ENCODE data around the gene IDS. TPM values are rescaled to one million over a fixed set of nuclear protein-coding genes. Genes with fewer than 3 reads are reported as not detected.

The IDS gene
- total and polyA plus RNA-seq, 2 of the 8 experiments (the other 6 are each of a cell fraction or from before 2014, with no cell fraction given) = 19.9 to 20.7 TPM

DNA sequence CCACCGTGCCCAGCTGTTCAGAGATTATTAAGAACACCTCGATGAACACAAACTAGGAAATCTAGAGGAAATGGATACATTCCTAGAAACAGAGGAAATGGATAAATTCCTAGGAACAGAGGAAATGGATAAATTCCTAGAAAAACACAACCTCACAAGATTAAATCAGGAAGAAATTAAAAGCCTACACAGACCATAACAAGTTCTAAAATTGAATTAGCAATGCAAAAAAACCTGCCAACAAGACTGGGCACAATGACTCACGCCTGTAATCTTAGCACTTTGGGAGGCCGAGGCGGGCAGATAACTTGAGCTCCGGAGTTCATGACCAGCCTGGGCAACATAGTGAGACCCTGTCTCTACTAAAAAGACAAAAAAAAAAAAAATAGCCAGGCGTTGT, 13.1 kb upstream of the IDS start:
- 82% methylated on average over 5 of the region's 7 CpGs; no CpG with 5 or more reads in 1 of the 2 experiments for WGBS, 2 experiments (ENCODE audit: extremely low coverage in 1 of 2, insufficient coverage in 1 of 2, insufficient read length in 1 of 2, insufficient replicate concordance in 2 of 2, low coverage in 1 of 2, low lambda C conversion rate in 2 of 2, missing lambda C conversion rate in 1 of 2)

More for the DNA sequence above, 13.1 kb upstream of the IDS start:
- Histone ChIP-seq H3K23ac (ENCODE audit: insufficient read length) (no peak overlapping the region), H4K91ac (replicated peaks; ENCODE audit: insufficient read length, low read length) (no peak overlapping the region), H4K5ac (ENCODE audit: insufficient read length, low read depth, low read length) (no peak overlapping the region), H3K9me3 (ENCODE audit: insufficient read depth in 2 of 2, low read depth in 1 of 2, low read length in 1 of 2) (no peaks in the 10 kb centered on the region), H3K18ac (ENCODE audit: extremely low read depth, low read length) (no peak overlapping the region), H3K79me1 (ENCODE audit: low read depth, low read length) (no peaks in the 10 kb centered on the region), H2BK5ac (ENCODE audit: low read depth, low read length) (no peak overlapping the region), H3K4me1 (replicated peaks in 1 of 4; ENCODE audit: control insufficient read depth in 3 of 4, insufficient read depth in 4 of 4, low read length in 3 of 4) (peaks cover 0 to 2% (median 0%) of the 10 kb centered on the region in 4 experiments; a peak in 2 of 7 replicates), H3K27ac (ENCODE audit: low read depth, low read length) (no peak overlapping the region), H3K4me2 (ENCODE audit: insufficient read depth in 1 of 2, low read depth in 2 of 2, low read length in 2 of 2) (no peak overlapping the region), H3K36me3 (ENCODE audit: control insufficient read depth in 2 of 4, insufficient read depth in 4 of 4, low read length in 3 of 4) (no peaks in the 10 kb centered on the region), H2BK120ac (replicated peaks; ENCODE audit: low read depth, low read length) (no peak overlapping the region), H4K8ac (ENCODE audit: extremely low read depth, insufficient read depth, low read length) (no peak overlapping the region), H2BK20ac (ENCODE audit: low read length) (no peak overlapping the region), H3K4me3 (ENCODE audit: extremely low read depth in 1 of 4, insufficient read depth in 2 of 4, low read depth in 3 of 4, low read length in 4 of 4) (no peak overlapping the region), H3K9ac (replicated peaks in 1 of 4; ENCODE audit: extremely low read depth in 1 of 4, low read depth in 3 of 4, low read length in 3 of 4) (no peak overlapping the region), H3K4ac (replicated peaks; ENCODE audit: insufficient read length, low read depth, low read length) (no peak overlapping the region), H3K79me2 (ENCODE audit: control insufficient read depth in 1 of 2, insufficient read depth in 2 of 2, low read length in 2 of 2) (no peaks in the 10 kb centered on the region), H3K27me3 (replicated peaks in 1 of 4; ENCODE audit: control insufficient read depth in 3 of 4, extremely low read depth in 1 of 4, insufficient read depth in 3 of 4, low read length in 3 of 4) (no peaks in the 10 kb centered on the region), H2BK15ac (ENCODE audit: low read length) (no peak overlapping the region), H3K23me2 (ENCODE audit: low read depth, low read length) (no peaks in the 10 kb centered on the region), H2AK5ac (ENCODE audit: low read depth, low read length) (no peak overlapping the region), H4K20me1 (replicated peaks in 1 of 2; ENCODE audit: control insufficient read depth in 1 of 2, insufficient read depth in 2 of 2, low read length in 2 of 2) (no peaks in the 10 kb centered on the region), H3K14ac (ENCODE audit: insufficient read length) (no peak overlapping the region), H2AFZ (ENCODE audit: low read length) (no peak overlapping the region), H2BK12ac (ENCODE audit: low read depth, low read length) (no peak overlapping the region), H3K56ac (replicated peaks; ENCODE audit: insufficient read length, low read depth, low read length) (no peak overlapping the region)
- CTCF ChIA-PET (ENCODE audit: partially characterized antibody) = no interaction called here
- DNase-seq (ENCODE audit: low read depth in 1 of 2, low spot score in 2 of 2) (no peak), FAIRE-seq (no peak)
- TF ChIP-seq CBX8 (IDR thresholded peaks at IDR 0.05; ENCODE audit: borderline replicate concordance, low read depth, low read length) (no peak), RXRA (IDR thresholded peaks at IDR 0.05; ENCODE audit: insufficient read depth, low read depth, low read length) (no peak), EZH2 (IDR thresholded peaks at IDR 0.05; ENCODE audit: low read depth, low read length, severe bottlenecking) (no peak), RAD21 (IDR thresholded peaks at IDR 0.05 in 1 of 2, conservative IDR thresholded peaks at IDR 0.05 in 1 of 2; ENCODE audit: low read depth in 2 of 2, low read length in 2 of 2) (no peak), TBP (IDR thresholded peaks at IDR 0.05; ENCODE audit: low read depth, low read length) (no peak), CEBPB (IDR thresholded peaks at IDR 0.05; ENCODE audit: low read depth, low read length) (no peak)
- TF ChIP-seq, protein P1, sequence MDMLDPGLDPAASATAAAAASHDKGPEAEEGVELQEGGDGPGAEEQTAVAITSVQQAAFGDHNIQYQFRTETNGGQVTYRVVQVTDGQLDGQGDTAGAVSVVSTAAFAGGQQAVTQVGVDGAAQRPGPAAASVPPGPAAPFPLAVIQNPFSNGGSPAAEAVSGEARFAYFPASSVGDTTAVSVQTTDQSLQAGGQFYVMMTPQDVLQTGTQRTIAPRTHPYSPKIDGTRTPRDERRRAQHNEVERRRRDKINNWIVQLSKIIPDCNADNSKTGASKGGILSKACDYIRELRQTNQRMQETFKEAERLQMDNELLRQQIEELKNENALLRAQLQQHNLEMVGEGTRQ (IDR thresholded peaks at IDR 0.05; ENCODE audit: low read length) = no peak
- POLR2A ChIA-PET (ENCODE audit: partially characterized antibody) = no interaction called here

Data from H1 (cell line).